Smooth muscle cell (in vitro differentiated cells): ENCODE data around the gene C2orf74. TPM values are rescaled to one million over a fixed set of nuclear protein-coding genes. Genes with fewer than 3 reads are reported as not detected.
"Not testable (repeated sequence)": the region's sequence is repeated elsewhere in the genome, so short reads cannot be mapped to it uniquely, and the experiment has no call there.

Source experiments
- DNase-seq: peaks from one replicate; lab custom pipeline; 2025; ENCODE audit not compliant: unreplicated experiment; lab: John Stamatoyannopoulos, UW
- H2AFZ ChIP-seq: fragments of 200-600 bp; sonication (generic); 2 replicates; pipeline ENCODE4 v1.6.0; 2016; ENCODE audit warnings: antibody characterized with exemption, low read depth, mild to moderate bottlenecking
- H3F3A ChIP-seq: fragments of 200-600 bp; sonication (generic); 2 replicates; pipeline ENCODE4 v1.6.0; 2017; ENCODE audit warnings: antibody characterized with exemption, low read depth
- H3K27ac ChIP-seq: fragments of 200-600 bp; sonication (generic); 2 replicates; pipeline ENCODE4 v1.5.1; 2016; ENCODE audit warnings: low read depth, mild to moderate bottlenecking
- H3K27me3 ChIP-seq: fragments of 200-600 bp; sonication (generic); 2 replicates; pipeline ENCODE4 v1.6.1; 2016; ENCODE audit warnings: low read depth, mild to moderate bottlenecking
- H3K36me3 ChIP-seq: fragments of 200-600 bp; sonication (generic); 2 replicates; pipeline ENCODE4 v1.5.1; 2016; ENCODE audit warnings: low read depth
- H3K4me1 ChIP-seq: fragments of 200-600 bp; sonication (generic); 2 replicates; pipeline ENCODE4 v1.5.1; 2016; ENCODE audit warnings: low read depth
- H3K4me2 ChIP-seq: fragments of 200-600 bp; sonication (generic); 2 replicates; pipeline ENCODE4 v1.6.0; 2016; ENCODE audit warnings: mild to moderate bottlenecking
- H3K4me3 ChIP-seq: fragments of 200-600 bp; sonication (generic); 2 replicates; pipeline ENCODE4 v1.5.1; 2016; ENCODE audit warnings: mild to moderate bottlenecking
- H3K79me2 ChIP-seq: fragments of 200-600 bp; sonication (generic); 2 replicates; pipeline ENCODE4 v1.6.0; 2016; ENCODE audit warnings: low read depth, mild to moderate bottlenecking
- H3K9ac ChIP-seq: fragments of 200-600 bp; sonication (generic); 2 replicates; pipeline ENCODE4 v1.6.0; 2016; ENCODE audit warnings: low read depth
- H3K9me3 ChIP-seq: fragments of 200-600 bp; sonication (generic); replicated peaks from 2 replicates; pipeline ENCODE4 v1.5.1; 2016; ENCODE audit warnings: low read depth
- H4K20me1 ChIP-seq: fragments of 200-600 bp; sonication (generic); 2 replicates; pipeline ENCODE4 v1.6.0; 2016; ENCODE audit warnings: low read depth
- CTCF ChIP-seq: fragments of 200-600 bp; sonication (generic); IDR thresholded peaks from 2 replicates; pipeline ENCODE4 v1.5.1; 2017; ENCODE audit warnings: borderline replicate concordance, mild to moderate bottlenecking, antibody characterized with exemption; ENCODE audit not compliant: insufficient read depth, poor library complexity, severe bottlenecking
- WGBS: methylation state at CpG from one replicate; pipeline ENCODE4 v1.1.7; 2016; ENCODE audit warnings: low lambda C conversion rate; 5-methylcytosine and 5-hydroxymethylcytosine counted together
- polyA plus RNA-seq: library from polyadenylated mRNA; unstranded; fragments of >200 nt; fragmentation: Nextera tagmentation; extraction: Ambion mirVana; gene quantifications from 2 replicates; pipeline ENCODE4 v1.2.1, GENCODE V29; 2016
- total RNA-seq: library from RNA; depleted of rRNA; stranded (reverse); fragments of >200 nt; gene quantifications from 2 replicates; pipeline ENCODE4 v1.2.3, GENCODE V29; 2014

The C2orf74 gene
- total and polyA plus RNA-seq, 2 experiments from 2014 or later = 4.2 to 7.9 TPM

GRCh38 chr2:61125123-61125710, 36.8 kb upstream of the C2orf74 start:
- Histone ChIP-seq H3K4me3 (no peak overlapping the region), H3K9ac (no peak overlapping the region), H3K4me1 (no peaks in the 10 kb centered on the region), H3K79me2 (no peaks in the 10 kb centered on the region), H3K27me3 (no peaks in the 10 kb centered on the region), H3K9me3 (no peaks in the 10 kb centered on the region), H4K20me1 (no peaks in the 10 kb centered on the region), H2AFZ (no peak overlapping the region), H3F3A (no peaks in the 10 kb centered on the region), H3K27ac (no peak overlapping the region), H3K36me3 (peaks cover 5% of the 10 kb centered on the region), H3K4me2 (no peak overlapping the region)
- no peak for DNase-seq
- no peak for TF ChIP-seq CTCF
- 89% methylated on average over 3 of the region's 3 CpGs for WGBS

- Histone ChIP-seq H3K4me2 (no peak overlapping the region), H3K27me3 (no peaks in the 10 kb centered on the region), H3K9me3 (no peaks in the 10 kb centered on the region), H3K79me2 (no peaks in the 10 kb centered on the region), H3K4me3 (no peak overlapping the region), H4K20me1 (no peaks in the 10 kb centered on the region), H3F3A (no peaks in the 10 kb centered on the region), H3K36me3 (peaks cover 5% of the 10 kb centered on the region), H3K27ac (no peak overlapping the region), H2AFZ (no peak overlapping the region), H3K9ac (no peak overlapping the region), H3K4me1 (no peaks in the 10 kb centered on the region)
- no peak for TF ChIP-seq CTCF
- DNase-seq = no peak
- 97% methylated on average over 3 of the region's 3 CpGs for WGBS
These were observed 36.2 kb upstream of the C2orf74 start for GRCh38 chr2:61125798-61126197.

GRCh38 chr2:61128122-61128521, 33.9 kb upstream of the C2orf74 start:
- H3K4me2 ChIP-seq, H3K9ac ChIP-seq, H3K9me3 ChIP-seq, DNase-seq, H3K79me2 ChIP-seq, H3K27me3 ChIP-seq, H3F3A ChIP-seq, H4K20me1 ChIP-seq, H2AFZ ChIP-seq, H3K4me1 ChIP-seq, H3K4me3 ChIP-seq, H3K36me3 ChIP-seq, H3K27ac ChIP-seq: not testable (repeated sequence)
- WGBS = 97% methylated on average over 5 of the region's 6 CpGs

GRCh38 chr2:61134141-61134540, 27.8 kb upstream of the C2orf74 start:
- Histone ChIP-seq H3K4me2 (no peak overlapping the region), H3K4me3 (no peak overlapping the region), H3K79me2 (no peaks in the 10 kb centered on the region), H4K20me1 (no peaks in the 10 kb centered on the region), H3K9ac (no peak overlapping the region), H3K36me3 (no peaks in the 10 kb centered on the region), H3K27me3 (no peaks in the 10 kb centered on the region), H3F3A (no peaks in the 10 kb centered on the region), H3K4me1 (no peaks in the 10 kb centered on the region), H3K27ac (no peak overlapping the region), H3K9me3 (no peaks in the 10 kb centered on the region), H2AFZ (no peak overlapping the region)
- TF ChIP-seq CTCF = no peak
- DNase-seq = no peak
- WGBS = 65% methylated on average over 4 of the region's 4 CpGs
